Sigmoid colon (tissue), 7 donors: ENCODE measurements around the gene ADARB1. TPM values are rescaled to one million over a fixed set of nuclear protein-coding genes. Genes with fewer than 3 reads are reported as not detected.
A peak's percentile ranks its signal among the peaks of the same experiment; 100 is the strongest.

Source experiments
- DNase-seq: peaks from one replicate; pipeline ENCODE4 v3.0.0-alpha.2; 2019
- H3K27ac ChIP-seq, 4 donors: fragments of 200-600 bp; sonication (generic); one replicate each; pipeline ENCODE4 v1.5.1; 2016 to 2019; ENCODE audit warnings: mild to moderate bottlenecking in 1 of 4
- H3K27me3 ChIP-seq, 3 donors: fragments of 200-600 bp; sonication (generic); one replicate each; pipeline ENCODE4 v1.5.1; 2019; ENCODE audit warnings: mild to moderate bottlenecking in 1 of 3
- H3K36me3 ChIP-seq, 4 donors: fragments of 200-600 bp; sonication (generic); one replicate each; pipeline ENCODE4 v1.5.1; 2016 to 2019
- H3K4me1 ChIP-seq, 4 donors: fragments of 200-600 bp; sonication (generic); one replicate each; pipeline ENCODE4 v1.5.1; 2017 to 2019
- H3K4me3 ChIP-seq, 4 donors: fragments of 200-600 bp; sonication (generic); one replicate each; pipeline ENCODE4 v1.5.1; 2017 to 2019; ENCODE audit warnings: mild to moderate bottlenecking in 2 of 4, moderate library complexity in 1 of 4
- H3K9me3 ChIP-seq, 4 donors: fragments of 200-600 bp in 3 of 4; sonication (generic) in 3 of 4; one replicate each; pipeline versions ENCODE4 v1.5.1 to v1.6.1; 2013 to 2019
- CTCF ChIP-seq, 4 experiments: fragments of 450-650 bp in 3 of 4; fragments of 200-600 bp in 1 of 4; IDR thresholded peaks; one replicate each; pipeline ENCODE4 v1.5.1; 2016 to 2019; ENCODE audit warnings: antibody characterized with exemption in 4 of 4, mild to moderate bottlenecking in 3 of 4, moderate library complexity in 2 of 4
- EP300 ChIP-seq, 4 donors: sonication (generic); formaldehyde crosslinking; IDR thresholded peaks; one replicate each; pipeline ENCODE4 v1.6.1; 2017; ENCODE audit warnings: antibody characterized with exemption in 4 of 4
- POLR2A ChIP-seq, 2 donors: fragments of 450-650 bp; IDR thresholded peaks; one replicate each; pipeline ENCODE4 v1.6.1; 2016; ENCODE audit warnings: antibody characterized with exemption in 2 of 2, mild to moderate bottlenecking in 2 of 2, moderate library complexity in 2 of 2
- POLR2AphosphoS5 ChIP-seq, 4 donors: sonication (generic); formaldehyde crosslinking; IDR thresholded peaks; one replicate each; pipeline ENCODE4 v1.6.1; 2017; ENCODE audit warnings: antibody characterized with exemption in 4 of 4
- WGBS, 2 donors: extraction: QIAGEN DNeasy Blood & Tissue Kit; methylation state at CpG; one replicate each; pipeline ENCODE4 v1.1.7; 2013; 5-methylcytosine and 5-hydroxymethylcytosine counted together
- intact Hi-C: fragments of 100-400 bp; cut with DNase I; formaldehyde crosslinking; loops from one replicate; pipeline ENCODE4 v1.15.1; 2023
- polyA plus RNA-seq, 3 donors: library from polyadenylated mRNA; stranded (reverse); fragments of 200-250 nt; gene quantifications; one replicate each; pipeline ENCODE4 v1.2.3, GENCODE V29; 2013
- total RNA-seq, 4 donors: library from RNA; depleted of rRNA; stranded (reverse); fragments of >200 nt; gene quantifications; one replicate each; pipeline ENCODE4 v1.1.0, GENCODE V29; 2016
- donor health status: healthy with polysubstance abuse.
- donor health status: Bipolar disorder and iron deficiency.
- donor health status: healthy.

The ADARB1 gene
- total and polyA plus RNA-seq, 7 donors: 0.92 to 102 (median 41.3) TPM

GRCh38 chr21:45250272-45250671 lies 175.9 kb downstream of the ADARB1 start:
- no peak for DNase-seq
- Histone ChIP-seq H3K36me3 (no peaks in the 10 kb centered on the region), H3K4me1 (peaks cover 0 to 31% (median 21%) of the 10 kb centered on the region in 4 donors), H3K27me3 (peaks cover 0 to 13% (median 0%) of the 10 kb centered on the region in 3 donors), H3K4me3 (no peak overlapping the region), H3K27ac (peak overlapping the region in 3 of 4 donors; percentile 70 to 78 (median 72)), H3K9me3 (no peaks in the 10 kb centered on the region)
- intact Hi-C loops: no loop called here
- TF ChIP-seq EP300 (IDR thresholded peaks at IDR 0.05) (peak in 1 of 4 donors; percentile 24), POLR2AphosphoS5 (IDR thresholded peaks at IDR 0.05) (peak in 3 of 4 donors; percentile 34 to 64 (median 54)), CTCF (IDR thresholded peaks at IDR 0.05) (no peak), POLR2A (IDR thresholded peaks at IDR 0.05) (no peak)
- WGBS, 2 donors: 85 to 89% methylated on average over 3 of the region's 3 CpGs

- H3K4me3 ChIP-seq: no peak overlapping the region
- H3K9me3 ChIP-seq: no peaks in the 10 kb centered on the region
- H3K27me3 ChIP-seq: peaks cover 0 to 21% (median 0%) of the 10 kb centered on the region in 3 donors
- no peaks in the 10 kb centered on the region for H3K36me3 ChIP-seq
- H3K27ac ChIP-seq: peak overlapping the region in 2 of 4 donors; percentile 72 to 78
- intact Hi-C loops: no loop called here
- WGBS, 2 donors: 89 to 90% methylated on average over 14 of the region's 14 CpGs
- TF ChIP-seq EP300 (IDR thresholded peaks at IDR 0.05): no peak
- no peak for TF ChIP-seq POLR2AphosphoS5 (IDR thresholded peaks at IDR 0.05)
- TF ChIP-seq CTCF (IDR thresholded peaks at IDR 0.05): no peak
- TF ChIP-seq POLR2A (IDR thresholded peaks at IDR 0.05): no peak
- peaks cover 0 to 31% (median 21%) of the 10 kb centered on the region in 4 donors for H3K4me1 ChIP-seq
- no peak for DNase-seq
Observed at GRCh38 chr21:45250914-45251634, 176.7 kb downstream of the ADARB1 start.

DNA sequence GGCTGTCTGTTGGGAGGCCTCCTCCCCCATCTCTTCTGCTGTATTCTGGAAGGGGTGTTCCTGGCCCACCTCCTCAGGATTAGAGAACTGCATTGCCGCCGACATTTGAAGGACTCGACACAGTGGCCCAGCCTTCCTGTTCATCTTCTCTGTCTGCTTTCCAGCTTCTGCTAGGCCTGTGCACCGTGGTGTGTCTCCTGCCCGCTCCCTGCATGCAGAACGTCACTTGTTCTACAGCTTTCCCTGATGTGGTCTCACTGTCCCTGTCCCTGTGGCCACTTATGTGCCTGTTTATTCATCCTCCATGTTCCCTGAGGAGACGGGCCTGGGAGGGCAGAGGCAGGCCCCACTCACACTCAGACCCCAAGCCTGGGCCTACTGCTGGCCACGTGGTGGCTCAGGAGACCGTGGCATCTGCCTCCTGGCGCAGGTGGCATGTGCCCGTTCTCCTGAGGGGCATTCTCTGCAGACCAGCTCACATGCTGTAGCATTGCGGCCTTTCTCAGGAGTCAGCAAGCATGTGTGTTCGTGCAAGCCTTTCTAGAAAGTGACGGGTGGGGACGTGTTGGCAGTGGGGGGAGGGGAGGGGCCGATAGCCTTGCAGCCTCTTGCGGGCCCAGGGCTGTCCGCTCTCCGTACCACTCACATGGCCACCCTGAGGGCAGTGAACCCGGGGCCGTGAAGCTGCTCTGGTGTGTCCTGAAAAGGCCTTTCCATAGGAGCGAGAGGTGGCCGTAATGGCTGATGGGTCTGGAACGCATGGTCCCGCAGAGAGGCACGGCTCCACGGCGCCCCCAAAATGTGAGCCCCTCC lies 177.5 kb downstream of the ADARB1 start:
- Histone ChIP-seq H3K27me3 (peaks cover 0 to 29% (median 0%) of the 10 kb centered on the region in 3 donors), H3K4me1 (peaks cover 0 to 31% (median 21%) of the 10 kb centered on the region in 4 donors), H3K4me3 (no peak overlapping the region), H3K9me3 (no peaks in the 10 kb centered on the region), H3K27ac (no peak overlapping the region), H3K36me3 (no peaks in the 10 kb centered on the region)
- WGBS, 2 donors: 94 to 95% methylated on average over 28 of the region's 28 CpGs
- intact Hi-C loops: no loop called here
- no peak for TF ChIP-seq CTCF (IDR thresholded peaks at IDR 0.05)
- TF ChIP-seq EP300 (IDR thresholded peaks at IDR 0.05): no peak
- no peak for TF ChIP-seq POLR2AphosphoS5 (IDR thresholded peaks at IDR 0.05)
- no peak for TF ChIP-seq POLR2A (IDR thresholded peaks at IDR 0.05)
- no peak for DNase-seq

DNA sequence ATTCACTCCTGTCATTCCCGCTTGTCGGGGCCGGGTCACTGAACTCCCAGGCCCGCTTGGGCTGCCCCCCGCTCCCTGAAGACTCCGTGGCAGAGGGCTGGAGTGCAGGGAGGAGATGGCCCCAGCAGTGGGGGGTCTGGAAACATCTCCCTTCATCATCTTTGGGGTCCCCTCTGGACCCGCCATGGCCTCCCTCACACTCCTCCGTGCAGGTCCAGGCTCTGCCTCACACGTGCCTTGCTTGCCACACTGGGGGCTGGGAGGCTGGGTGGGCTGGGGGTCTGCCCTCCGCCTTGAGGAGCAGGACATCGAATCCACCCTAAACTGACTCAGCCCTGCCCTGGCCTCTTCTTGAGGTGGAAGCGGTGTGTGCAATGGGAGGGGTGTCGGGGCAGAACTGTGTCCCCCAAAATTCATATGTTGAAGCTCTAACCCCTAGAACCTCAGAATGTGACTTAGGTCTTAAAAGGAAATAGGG lies 178.1 kb downstream of the ADARB1 start:
- H3K9me3 ChIP-seq: no peaks in the 10 kb centered on the region
- no peak overlapping the region for H3K27ac ChIP-seq
- 90 to 96% methylated on average over 13 of the region's 13 CpGs for WGBS, 2 donors
- TF ChIP-seq EP300 (IDR thresholded peaks at IDR 0.05): no peak
- TF ChIP-seq CTCF (IDR thresholded peaks at IDR 0.05): no peak
- TF ChIP-seq POLR2A (IDR thresholded peaks at IDR 0.05): no peak
- no peak for TF ChIP-seq POLR2AphosphoS5 (IDR thresholded peaks at IDR 0.05)
- no peaks in the 10 kb centered on the region for H3K36me3 ChIP-seq
- no peak for DNase-seq
- intact Hi-C loops: no loop called here
- H3K27me3 ChIP-seq: peaks cover 0 to 35% (median 0%) of the 10 kb centered on the region in 3 donors
- peaks cover 0 to 31% (median 21%) of the 10 kb centered on the region in 4 donors for H3K4me1 ChIP-seq
- no peak overlapping the region for H3K4me3 ChIP-seq
